Lower leg skin (tissue), 3 donors: ENCODE results near the gene SOHLH1.

Experiments
- POLR2A ChIP-seq, 2 donors: fragments of 450-650 bp; IDR thresholded peaks; one replicate each; pipeline ENCODE4 v1.6.1; 2016 to 2017; ENCODE audit warnings: antibody characterized with exemption in 2 of 2, mild to moderate bottlenecking in 1 of 2, moderate library complexity in 1 of 2
- TF ChIP-seq, protein P1 (sequence below), 3 donors: fragments of 450-650 bp; IDR thresholded peaks; one replicate each; pipeline ENCODE4 v1.5.1; 2016; ENCODE audit warnings: antibody characterized with exemption in 3 of 3, mild to moderate bottlenecking in 3 of 3, moderate library complexity in 2 of 3

DNA sequence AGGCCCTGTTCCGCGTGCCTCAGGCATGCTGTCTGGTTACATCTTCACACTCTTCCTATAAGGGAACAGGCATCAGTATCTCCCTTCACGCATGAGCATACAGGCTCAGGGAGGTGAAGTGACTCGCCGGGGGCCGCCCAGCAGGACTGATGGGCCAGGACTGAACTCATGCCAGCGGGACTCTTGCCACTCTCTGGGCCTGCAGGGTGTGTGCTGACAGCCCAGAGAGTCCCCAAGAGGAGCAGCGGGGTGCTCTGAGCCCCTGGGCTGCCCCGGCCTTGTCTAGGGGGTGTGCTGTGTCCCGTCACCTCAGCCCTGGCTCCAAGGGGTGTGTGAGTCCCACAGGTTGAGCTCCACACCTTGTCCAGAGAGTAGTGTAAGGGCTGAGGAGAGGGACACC, 12.6 kb upstream of the SOHLH1 start:
- TF ChIP-seq, protein P1, sequence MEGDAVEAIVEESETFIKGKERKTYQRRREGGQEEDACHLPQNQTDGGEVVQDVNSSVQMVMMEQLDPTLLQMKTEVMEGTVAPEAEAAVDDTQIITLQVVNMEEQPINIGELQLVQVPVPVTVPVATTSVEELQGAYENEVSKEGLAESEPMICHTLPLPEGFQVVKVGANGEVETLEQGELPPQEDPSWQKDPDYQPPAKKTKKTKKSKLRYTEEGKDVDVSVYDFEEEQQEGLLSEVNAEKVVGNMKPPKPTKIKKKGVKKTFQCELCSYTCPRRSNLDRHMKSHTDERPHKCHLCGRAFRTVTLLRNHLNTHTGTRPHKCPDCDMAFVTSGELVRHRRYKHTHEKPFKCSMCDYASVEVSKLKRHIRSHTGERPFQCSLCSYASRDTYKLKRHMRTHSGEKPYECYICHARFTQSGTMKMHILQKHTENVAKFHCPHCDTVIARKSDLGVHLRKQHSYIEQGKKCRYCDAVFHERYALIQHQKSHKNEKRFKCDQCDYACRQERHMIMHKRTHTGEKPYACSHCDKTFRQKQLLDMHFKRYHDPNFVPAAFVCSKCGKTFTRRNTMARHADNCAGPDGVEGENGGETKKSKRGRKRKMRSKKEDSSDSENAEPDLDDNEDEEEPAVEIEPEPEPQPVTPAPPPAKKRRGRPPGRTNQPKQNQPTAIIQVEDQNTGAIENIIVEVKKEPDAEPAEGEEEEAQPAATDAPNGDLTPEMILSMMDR (IDR thresholded peaks at IDR 0.05) = no peak
- no peak for TF ChIP-seq POLR2A (IDR thresholded peaks at IDR 0.05)
